ENCODE results near the gene USP9X.

DNA sequence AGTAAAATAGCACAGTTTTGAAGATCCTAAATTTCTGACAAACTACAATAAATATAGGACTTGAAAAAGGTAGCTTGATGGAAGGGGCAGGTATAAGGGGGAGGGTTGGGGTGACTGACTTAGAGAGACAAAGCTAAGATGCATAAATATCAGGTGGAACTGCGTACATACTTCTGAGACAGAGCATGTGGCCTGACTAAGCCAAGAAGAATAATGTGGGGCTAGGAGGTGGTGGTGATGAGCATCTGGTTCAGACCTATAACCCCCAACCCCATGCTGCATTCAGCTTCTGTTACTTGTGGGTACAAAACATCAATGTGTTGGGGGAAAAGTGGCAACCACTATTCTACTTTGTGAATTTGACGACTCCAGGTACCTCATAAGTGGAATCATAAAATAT, 19.8 kb downstream of the USP9X start:
- TF ChIP-seq, protein P1, sequence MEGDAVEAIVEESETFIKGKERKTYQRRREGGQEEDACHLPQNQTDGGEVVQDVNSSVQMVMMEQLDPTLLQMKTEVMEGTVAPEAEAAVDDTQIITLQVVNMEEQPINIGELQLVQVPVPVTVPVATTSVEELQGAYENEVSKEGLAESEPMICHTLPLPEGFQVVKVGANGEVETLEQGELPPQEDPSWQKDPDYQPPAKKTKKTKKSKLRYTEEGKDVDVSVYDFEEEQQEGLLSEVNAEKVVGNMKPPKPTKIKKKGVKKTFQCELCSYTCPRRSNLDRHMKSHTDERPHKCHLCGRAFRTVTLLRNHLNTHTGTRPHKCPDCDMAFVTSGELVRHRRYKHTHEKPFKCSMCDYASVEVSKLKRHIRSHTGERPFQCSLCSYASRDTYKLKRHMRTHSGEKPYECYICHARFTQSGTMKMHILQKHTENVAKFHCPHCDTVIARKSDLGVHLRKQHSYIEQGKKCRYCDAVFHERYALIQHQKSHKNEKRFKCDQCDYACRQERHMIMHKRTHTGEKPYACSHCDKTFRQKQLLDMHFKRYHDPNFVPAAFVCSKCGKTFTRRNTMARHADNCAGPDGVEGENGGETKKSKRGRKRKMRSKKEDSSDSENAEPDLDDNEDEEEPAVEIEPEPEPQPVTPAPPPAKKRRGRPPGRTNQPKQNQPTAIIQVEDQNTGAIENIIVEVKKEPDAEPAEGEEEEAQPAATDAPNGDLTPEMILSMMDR (IDR thresholded peaks at IDR 0.05; ENCODE audit: low read depth, low read length): no peak
- TF ChIP-seq EZH2phosphoT487 (IDR thresholded peaks at IDR 0.05; ENCODE audit: low read depth): no peak
